ENCODE results near the gene GLB1L2. TPM values are rescaled to one million over a fixed set of nuclear protein-coding genes. Genes with fewer than 3 reads are reported as not detected.
"Not testable (repeated sequence)": the region's sequence is repeated elsewhere in the genome, so short reads cannot be mapped to it uniquely, and the experiment has no call there.

The GLB1L2 gene
- total RNA-seq, 2 experiments from 2014 or later = 3.9 to 4.2 TPM

DNA sequence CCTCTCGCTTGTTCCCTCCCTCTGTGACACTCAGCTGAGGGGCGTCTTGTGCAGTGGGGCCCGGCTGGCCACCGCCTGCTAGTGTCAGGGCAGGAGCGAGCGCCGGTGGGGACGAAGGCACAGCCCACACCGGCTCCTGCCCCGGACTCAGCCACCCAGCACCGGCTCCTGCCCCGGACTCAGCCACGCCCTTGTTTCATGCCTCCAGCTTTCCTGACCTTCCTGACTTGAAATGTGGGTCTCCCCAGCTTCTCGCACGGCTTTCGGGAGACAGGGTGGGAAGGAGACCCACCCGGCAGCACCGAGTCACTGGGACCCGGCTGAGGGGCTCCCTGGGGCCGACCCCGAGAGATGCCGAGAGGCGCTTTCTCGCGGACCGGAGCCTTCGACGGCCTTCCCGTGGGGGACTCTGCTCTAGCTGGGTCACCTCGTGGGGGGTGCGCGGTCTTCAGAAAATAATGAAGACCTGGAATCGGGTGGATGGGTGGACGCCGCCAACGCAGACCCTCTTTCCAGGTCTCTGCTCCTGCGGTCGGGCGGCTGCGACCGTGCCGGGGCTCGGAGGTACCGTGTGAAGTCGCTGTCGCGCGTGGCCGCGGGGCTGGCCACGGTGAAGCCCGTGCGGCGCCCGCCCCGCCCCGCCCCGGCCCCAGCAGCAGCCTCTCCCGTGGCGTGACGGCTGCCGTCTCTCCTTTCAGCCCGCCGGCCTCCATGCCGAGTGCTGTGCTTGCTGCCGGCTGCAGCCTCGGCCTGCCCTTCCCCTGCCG is 10.2 kb downstream of the GLB1L2 start:
- Mint-ChIP-seq H3K4me1 (no peaks in the 10 kb centered on the region), H3K36me3 (ENCODE audit: low read depth) (no peaks in the 10 kb centered on the region), H3K9me3 (ENCODE audit: low read depth) (no peaks in the 10 kb centered on the region), H3K27ac (no peak overlapping the region), H3K27me3 (no peaks in the 10 kb centered on the region), H3K4me3 (no peak overlapping the region)
- ChIA-PET CTCF (interaction anchor here (0.7 to 1.0 kb wide), 2 partner anchors 29 to 33 kb away, joined by 3 to 4 read pairs; no protein-coding TSS in a partner anchor), POLR2A (no interaction called here)
- intact Hi-C loops (cut with DNase I, micrococcal nuclease) = no loop called here
- DNase-seq (no peak), ATAC-seq (no peak)

DNA sequence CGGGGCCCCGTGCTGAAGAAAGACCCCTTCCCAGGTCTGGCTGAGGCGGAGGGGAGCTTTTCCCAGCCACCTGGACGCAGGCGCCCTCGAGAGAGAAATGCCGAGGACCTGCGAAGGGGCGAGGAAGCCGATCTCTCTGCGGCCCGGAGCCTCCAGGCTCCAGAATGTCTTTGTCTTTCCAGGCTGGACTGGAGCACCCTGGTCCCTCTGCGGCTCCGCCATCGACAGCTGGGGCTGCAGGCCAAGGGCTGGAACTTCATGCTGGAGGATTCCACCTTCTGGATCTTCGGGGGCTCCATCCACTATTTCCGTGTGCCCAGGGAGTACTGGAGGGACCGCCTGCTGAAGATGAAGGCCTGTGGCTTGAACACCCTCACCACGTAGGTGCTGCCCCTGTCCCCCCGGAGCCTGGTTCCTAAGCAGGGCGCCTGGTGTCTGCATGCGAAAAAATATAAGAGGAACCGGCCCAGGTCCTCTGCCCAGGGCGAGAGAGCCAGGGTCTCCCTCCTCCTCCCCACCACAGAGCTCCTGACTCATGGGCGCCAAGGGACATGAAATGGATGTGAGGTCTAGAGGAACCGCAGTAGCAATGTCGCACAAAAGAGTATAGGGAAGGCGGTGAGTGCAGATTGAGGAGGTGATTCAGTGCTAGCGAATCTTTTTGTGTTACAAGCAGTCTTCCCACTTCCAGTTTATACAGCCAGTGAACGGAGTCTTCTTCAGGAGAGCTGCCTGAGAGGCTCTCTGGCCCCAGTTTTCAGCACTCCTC is 11.0 kb downstream of the GLB1L2 start:
- ATAC-seq (no peak), DNase-seq (no peak)
- ChIA-PET POLR2A (no interaction called here), CTCF (no interaction called here)
- H3K4me1 Mint-ChIP-seq = no peaks in the 10 kb centered on the region
- no peaks in the 10 kb centered on the region for H3K9me3 Mint-ChIP-seq (ENCODE audit: low read depth)
- no peaks in the 10 kb centered on the region for H3K27me3 Mint-ChIP-seq
- H3K36me3 Mint-ChIP-seq (ENCODE audit: low read depth) = no peaks in the 10 kb centered on the region
- no peak overlapping the region for H3K4me3 Mint-ChIP-seq
- intact Hi-C loops (cut with DNase I, micrococcal nuclease) = no loop called here
- no peak overlapping the region for H3K27ac Mint-ChIP-seq

DNA sequence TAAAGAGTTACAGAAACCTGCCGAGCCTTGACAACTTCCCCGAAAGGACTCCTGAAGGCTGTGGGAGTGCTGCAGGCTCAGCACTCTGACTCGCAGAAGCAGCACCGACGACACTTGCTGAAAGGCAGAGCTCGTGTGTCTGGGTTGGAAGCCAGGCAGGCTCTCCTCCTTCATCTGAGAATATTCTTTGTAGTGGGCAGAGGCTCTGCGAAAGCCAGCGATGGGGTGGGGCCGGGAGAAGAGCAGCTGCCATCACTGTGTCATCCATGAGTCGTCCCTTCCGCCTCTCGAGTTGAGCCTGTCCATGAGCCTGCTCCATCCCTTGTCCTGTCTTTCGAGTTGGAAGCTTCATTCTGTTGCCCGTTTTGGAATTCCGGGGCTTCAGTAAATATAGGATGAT is 11.9 kb downstream of the GLB1L2 start:
- Mint-ChIP-seq H3K4me3 (no peak overlapping the region), H3K27me3 (no peaks in the 10 kb centered on the region), H3K36me3 (ENCODE audit: low read depth) (no peaks in the 10 kb centered on the region), H3K27ac (no peak overlapping the region), H3K4me1 (no peaks in the 10 kb centered on the region), H3K9me3 (ENCODE audit: low read depth) (no peaks in the 10 kb centered on the region)
- ATAC-seq (no peak), DNase-seq (no peak)
- intact Hi-C loops (cut with DNase I, micrococcal nuclease) = no loop called here
- ChIA-PET POLR2A (no interaction called here), CTCF (no interaction called here)

DNA sequence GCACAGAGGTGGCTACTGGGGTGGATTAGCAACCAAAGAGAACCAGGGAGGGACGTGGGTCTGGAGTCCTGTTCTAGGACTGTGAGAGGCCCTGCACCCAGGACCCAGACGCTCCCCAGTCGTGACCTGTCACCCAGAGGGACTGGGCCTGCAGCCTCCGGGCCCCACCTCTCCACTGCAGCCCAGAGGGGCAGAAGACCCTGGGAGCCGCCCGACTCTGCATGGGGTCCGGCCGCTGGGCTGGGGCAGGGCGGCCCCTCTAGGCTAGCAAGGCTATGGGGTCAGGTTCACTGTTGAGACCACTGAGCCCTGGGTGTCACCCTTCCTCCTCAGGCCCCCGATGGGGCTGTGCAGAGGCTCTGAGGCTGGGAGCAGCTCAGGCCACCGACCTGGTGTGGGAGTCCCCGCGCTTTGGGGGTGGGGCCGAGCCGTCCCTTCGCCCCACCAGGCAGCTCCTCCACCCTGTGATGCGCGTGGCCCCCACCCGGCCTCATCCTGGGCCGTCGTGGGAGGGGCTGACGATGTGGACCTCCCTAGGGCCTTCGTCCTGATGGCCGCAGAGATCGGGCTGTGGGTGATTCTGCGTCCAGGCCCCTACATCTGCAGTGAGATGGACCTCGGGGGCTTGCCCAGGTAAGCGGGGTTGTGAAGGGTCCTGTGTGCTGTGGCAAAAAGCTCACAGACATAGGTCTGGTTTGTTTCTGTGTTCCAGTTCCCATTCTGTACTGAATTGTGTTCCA is 12.9 kb downstream of the GLB1L2 start:
- CTCF ChIA-PET = interaction anchor here (0.6 kb wide), 1 partner anchor 271 kb away, joined by 3 read pairs; no protein-coding TSS in a partner anchor
- not testable (repeated sequence) for H3K9me3 Mint-ChIP-seq (ENCODE audit: low read depth); H3K4me3 Mint-ChIP-seq

DNA sequence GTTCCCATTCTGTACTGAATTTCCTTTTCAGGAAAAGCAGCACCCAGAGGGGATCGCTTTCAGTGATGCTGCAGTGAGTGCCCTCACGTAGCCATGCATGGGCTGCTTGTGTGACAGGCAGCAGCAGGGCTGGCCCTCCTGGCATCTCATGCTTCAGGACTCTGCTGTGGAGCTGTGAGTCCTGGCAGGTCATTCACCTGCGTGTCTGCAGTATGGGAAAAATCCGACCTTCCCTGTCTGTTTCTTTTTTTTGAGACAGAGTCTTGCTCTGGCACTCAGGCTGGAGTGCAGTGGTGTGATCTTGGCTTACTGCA is 13.4 kb downstream of the GLB1L2 start:
- ATAC-seq = no peak

More for the DNA sequence above, 12.9 kb downstream of the GLB1L2 start:
- H3K36me3 Mint-ChIP-seq (ENCODE audit: low read depth); H3K27ac Mint-ChIP-seq; POLR2A ChIA-PET; ATAC-seq; H3K4me1 Mint-ChIP-seq; H3K27me3 Mint-ChIP-seq; DNase-seq: not testable (repeated sequence)
- intact Hi-C loops (cut with DNase I, micrococcal nuclease) = loop anchor here in 1 of 2 experiments (5.0 kb wide), 1 partner anchor 707 kb away; no protein-coding TSS in a partner anchor

DNA sequence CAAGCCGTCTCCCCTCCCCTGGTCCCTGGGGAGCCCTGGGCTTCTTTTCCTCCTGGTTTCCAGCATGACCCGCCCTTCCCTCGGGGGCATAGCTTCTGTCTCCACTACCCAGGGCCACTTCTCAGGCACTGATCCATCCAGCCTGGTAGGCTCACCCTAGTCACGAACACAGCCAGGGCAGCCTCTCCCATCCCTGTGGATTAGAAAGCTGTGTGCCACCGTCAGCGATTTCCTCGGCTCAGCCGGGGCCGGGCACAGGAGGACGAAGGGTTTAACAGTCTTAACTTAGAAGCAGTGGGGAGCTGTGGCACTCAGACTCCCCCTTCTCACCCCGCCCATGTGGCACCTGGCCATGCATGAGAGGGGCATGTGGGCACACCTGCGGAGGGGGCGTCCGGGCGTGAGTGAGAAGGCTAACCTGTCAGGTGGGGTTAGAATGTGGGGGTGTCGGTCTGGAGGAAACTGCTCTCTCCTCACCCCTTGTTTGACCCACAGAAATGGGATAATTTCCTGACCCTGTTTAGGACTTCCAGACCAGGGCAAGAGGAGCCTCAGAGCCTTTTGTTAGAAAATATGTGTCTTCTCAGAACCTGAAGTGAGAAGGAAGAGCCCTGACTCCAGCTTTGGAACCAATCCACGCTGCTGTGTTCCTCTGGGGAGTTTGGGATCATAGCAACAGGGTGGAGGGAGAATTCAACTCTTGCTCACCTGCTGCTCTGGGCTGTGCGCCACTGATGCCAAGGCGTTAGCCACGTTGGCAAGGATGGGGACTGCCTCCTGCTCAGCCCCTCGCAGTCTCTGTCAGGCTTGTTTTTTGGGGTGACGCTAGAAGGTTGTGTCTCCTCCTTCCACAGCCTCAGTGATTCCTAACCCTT is 14.6 kb downstream of the GLB1L2 start:
- no peak for ATAC-seq
- intact Hi-C loops (cut with DNase I, micrococcal nuclease) = loop anchor here in 1 of 2 experiments (5.0 kb wide), 1 partner anchor 709 kb away; no protein-coding TSS in a partner anchor
- H3K4me1 Mint-ChIP-seq = peaks cover 14% of the 10 kb centered on the region

More for the DNA sequence above, 13.4 kb downstream of the GLB1L2 start:
- Mint-ChIP-seq H3K27ac (no peak overlapping the region), H3K9me3 (ENCODE audit: low read depth) (no peaks in the 10 kb centered on the region), H3K4me1 (peaks cover 11% of the 10 kb centered on the region), H3K36me3 (ENCODE audit: low read depth) (no peaks in the 10 kb centered on the region), H3K27me3 (no peaks in the 10 kb centered on the region), H3K4me3 (no peak overlapping the region)
- POLR2A ChIA-PET = no interaction called here
- CTCF ChIA-PET = no interaction called here
- intact Hi-C loops (cut with DNase I, micrococcal nuclease) = loop anchor here in 1 of 2 experiments (5.0 kb wide), 1 partner anchor 708 kb away; no protein-coding TSS in a partner anchor
- DNase-seq = no peak

DNA sequence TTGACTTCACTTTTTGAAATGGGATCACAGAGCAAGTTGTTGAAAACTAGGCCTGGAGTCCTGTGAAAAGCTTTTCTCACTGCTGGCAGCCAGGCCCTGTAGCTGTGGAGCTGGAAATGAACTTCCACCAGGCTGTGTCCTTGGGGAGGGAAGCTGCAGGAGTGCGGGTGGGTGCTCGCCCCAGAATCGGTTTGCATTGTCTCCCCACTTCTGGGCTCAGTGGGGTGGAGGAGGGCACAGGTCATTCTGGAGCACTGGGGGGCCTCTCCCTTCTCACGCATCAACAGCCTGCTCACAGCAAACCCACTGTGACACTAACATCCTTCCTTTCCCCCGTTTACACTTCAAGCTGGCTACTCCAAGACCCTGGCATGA is 15.2 kb downstream of the GLB1L2 start:
- Mint-ChIP-seq H3K4me3 (no peak overlapping the region), H3K4me1 (peaks cover 14% of the 10 kb centered on the region), H3K9me3 (ENCODE audit: low read depth) (no peaks in the 10 kb centered on the region), H3K36me3 (ENCODE audit: low read depth) (no peaks in the 10 kb centered on the region), H3K27ac (no peak overlapping the region), H3K27me3 (no peaks in the 10 kb centered on the region)
- intact Hi-C loops (cut with DNase I, micrococcal nuclease) = loop anchor here in 1 of 2 experiments (5.0 kb wide), 1 partner anchor 710 kb away; no protein-coding TSS in a partner anchor
- DNase-seq (no peak), ATAC-seq (no peak)
- ChIA-PET CTCF (interaction anchor here (0.6 kb wide), 1 partner anchor 296 kb away, joined by 3 read pairs; no protein-coding TSS in a partner anchor), POLR2A (no interaction called here)

More for the DNA sequence above, 14.6 kb downstream of the GLB1L2 start:
- ChIA-PET CTCF (interaction anchor here (0.6 kb wide), 1 partner anchor 27 kb away, joined by 3 read pairs; no protein-coding TSS in a partner anchor), POLR2A (no interaction called here)
- H3K4me3 Mint-ChIP-seq = no peak overlapping the region
- H3K27me3 Mint-ChIP-seq = no peaks in the 10 kb centered on the region
- H3K36me3 Mint-ChIP-seq (ENCODE audit: low read depth) = no peaks in the 10 kb centered on the region
- no peak overlapping the region for H3K27ac Mint-ChIP-seq
- DNase-seq = no peak
- no peaks in the 10 kb centered on the region for H3K9me3 Mint-ChIP-seq (ENCODE audit: low read depth)

DNA sequence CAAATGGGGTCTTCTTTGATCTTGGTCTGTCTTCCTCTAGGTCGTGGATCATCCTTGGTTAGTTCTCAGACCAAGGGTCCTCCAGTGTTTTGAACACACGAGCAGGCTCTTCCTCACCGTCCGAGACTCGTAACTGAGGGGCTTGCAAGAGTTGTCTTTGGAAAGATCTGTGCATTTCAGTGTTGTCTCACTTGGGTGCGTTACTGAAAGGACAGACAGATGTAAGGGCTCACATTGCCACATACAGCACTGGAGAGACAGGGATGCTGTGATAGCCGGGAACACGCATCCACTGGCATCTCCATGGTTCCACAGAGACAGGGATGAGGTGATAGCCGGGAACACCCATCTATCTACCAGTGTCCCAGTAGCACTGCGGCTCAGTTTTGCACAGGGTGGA is 15.7 kb downstream of the GLB1L2 start:
- H3K4me3 Mint-ChIP-seq = no peak overlapping the region

DNA sequence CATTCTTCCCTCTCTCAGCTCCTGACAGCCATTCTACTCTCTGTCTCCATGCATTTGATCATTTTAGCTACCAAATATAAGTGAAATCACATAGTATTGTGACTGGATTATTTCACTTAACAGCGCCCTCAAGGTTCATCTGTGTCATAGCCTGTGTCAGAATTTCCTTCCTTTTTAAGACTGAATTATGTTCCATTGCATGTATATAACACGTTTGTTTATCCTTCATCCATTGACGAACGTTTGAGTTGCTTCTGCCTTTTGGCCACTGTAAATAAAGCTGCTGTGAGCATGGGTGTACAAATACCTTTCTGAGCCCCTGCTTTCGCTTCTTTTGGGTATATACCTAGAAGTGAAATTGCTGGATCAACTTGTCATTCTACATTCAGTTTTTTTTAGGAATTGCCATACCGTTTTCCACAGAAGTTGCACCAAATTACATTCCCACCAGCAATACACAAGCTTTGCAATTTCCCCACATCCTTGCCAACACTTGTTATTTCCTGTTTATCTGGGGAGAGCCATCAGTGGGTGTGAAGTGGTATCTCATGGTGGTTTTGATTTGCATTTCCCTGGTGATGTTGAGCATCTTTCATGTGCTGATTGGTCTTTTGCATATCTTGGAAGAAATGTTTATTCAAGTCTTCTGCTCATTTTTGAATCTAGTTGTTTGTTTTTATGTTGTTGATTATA is 17.5 kb downstream of the GLB1L2 start:
- Mint-ChIP-seq H3K36me3 (ENCODE audit: low read depth) (peaks cover 4% of the 10 kb centered on the region), H3K27ac (no peak overlapping the region), H3K4me1 (peaks cover 14% of the 10 kb centered on the region), H3K9me3 (ENCODE audit: low read depth) (no peaks in the 10 kb centered on the region), H3K27me3 (no peaks in the 10 kb centered on the region), H3K4me3 (no peak overlapping the region)
- intact Hi-C loops (cut with DNase I, micrococcal nuclease) = loop anchor here in 1 of 2 experiments (5.0 kb wide), 1 partner anchor 712 kb away; no protein-coding TSS in a partner anchor
- CTCF ChIA-PET = interaction anchor here (0.7 to 1.6 kb wide), 2 partner anchors 10 to 514 kb away, joined by 3 to 6 read pairs; no protein-coding TSS in a partner anchor
- no peak for ATAC-seq
- DNase-seq = no peak
- POLR2A ChIA-PET = no interaction called here

More for the DNA sequence above, 15.7 kb downstream of the GLB1L2 start:
- POLR2A ChIA-PET = no interaction called here
- ATAC-seq = no peak
- H3K9me3 Mint-ChIP-seq (ENCODE audit: low read depth) = no peaks in the 10 kb centered on the region
- peaks cover 14% of the 10 kb centered on the region for H3K4me1 Mint-ChIP-seq
- intact Hi-C loops (cut with DNase I, micrococcal nuclease) = loop anchor here in 1 of 2 experiments (5.0 kb wide), 1 partner anchor 710 kb away; no protein-coding TSS in a partner anchor
- DNase-seq = no peak
- no peak overlapping the region for H3K27ac Mint-ChIP-seq
- CTCF ChIA-PET = interaction anchor here (0.6 kb wide), 1 partner anchor 297 kb away, joined by 3 read pairs; no protein-coding TSS in a partner anchor
- H3K36me3 Mint-ChIP-seq (ENCODE audit: low read depth) = no peaks in the 10 kb centered on the region
- no peaks in the 10 kb centered on the region for H3K27me3 Mint-ChIP-seq

DNA sequence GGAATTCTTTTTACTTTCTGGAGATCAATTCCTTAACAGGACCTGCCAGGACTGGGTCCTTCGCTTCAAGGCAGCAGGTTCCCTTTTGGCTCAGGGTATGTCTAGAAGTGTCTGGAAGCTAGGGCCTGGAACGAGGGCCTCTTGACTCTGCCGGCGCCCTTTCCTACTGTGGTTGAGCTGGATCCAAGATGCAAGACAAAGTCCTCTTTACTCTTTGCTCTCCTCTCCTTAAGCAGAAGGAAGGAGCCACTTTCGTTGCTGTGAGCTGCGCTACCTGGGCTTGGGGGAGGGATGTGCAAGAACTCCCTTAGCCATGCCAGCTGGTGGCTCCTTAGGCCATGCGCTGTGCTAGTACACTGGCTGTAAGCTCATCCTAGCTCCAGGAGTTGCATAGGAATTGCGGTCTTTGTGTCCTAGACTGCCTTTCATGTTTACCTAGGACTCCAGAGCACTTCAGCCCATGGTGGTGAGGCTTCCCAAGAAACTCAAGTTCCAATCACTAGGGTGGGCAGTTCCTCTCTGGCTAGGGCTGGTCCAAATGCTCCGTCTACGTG is 18.1 kb downstream of the GLB1L2 start:
- Mint-ChIP-seq H3K9me3 (ENCODE audit: low read depth) (no peaks in the 10 kb centered on the region), H3K4me1 (peaks cover 14% of the 10 kb centered on the region), H3K27ac (no peak overlapping the region), H3K36me3 (ENCODE audit: low read depth) (peaks cover 4% of the 10 kb centered on the region), H3K27me3 (no peaks in the 10 kb centered on the region), H3K4me3 (no peak overlapping the region)
- intact Hi-C loops (cut with DNase I, micrococcal nuclease) = loop anchor here in 1 of 2 experiments (5.0 kb wide), 1 partner anchor 713 kb away; no protein-coding TSS in a partner anchor
- DNase-seq (no peak), ATAC-seq (no peak)
- POLR2A ChIA-PET = no interaction called here
- CTCF ChIA-PET = interaction anchor here (0.7 to 1.6 kb wide), 2 partner anchors 10 to 515 kb away, joined by 3 to 6 read pairs; no protein-coding TSS in a partner anchor
